ENCODE data around the gene DPH3.
A peak's percentile ranks its signal among the peaks of the same experiment; 100 is the strongest.
"Not testable (repeated sequence)": the region's sequence is repeated elsewhere in the genome, so short reads cannot be mapped to it uniquely, and the experiment has no call there.

DPH3 gene

DNA sequence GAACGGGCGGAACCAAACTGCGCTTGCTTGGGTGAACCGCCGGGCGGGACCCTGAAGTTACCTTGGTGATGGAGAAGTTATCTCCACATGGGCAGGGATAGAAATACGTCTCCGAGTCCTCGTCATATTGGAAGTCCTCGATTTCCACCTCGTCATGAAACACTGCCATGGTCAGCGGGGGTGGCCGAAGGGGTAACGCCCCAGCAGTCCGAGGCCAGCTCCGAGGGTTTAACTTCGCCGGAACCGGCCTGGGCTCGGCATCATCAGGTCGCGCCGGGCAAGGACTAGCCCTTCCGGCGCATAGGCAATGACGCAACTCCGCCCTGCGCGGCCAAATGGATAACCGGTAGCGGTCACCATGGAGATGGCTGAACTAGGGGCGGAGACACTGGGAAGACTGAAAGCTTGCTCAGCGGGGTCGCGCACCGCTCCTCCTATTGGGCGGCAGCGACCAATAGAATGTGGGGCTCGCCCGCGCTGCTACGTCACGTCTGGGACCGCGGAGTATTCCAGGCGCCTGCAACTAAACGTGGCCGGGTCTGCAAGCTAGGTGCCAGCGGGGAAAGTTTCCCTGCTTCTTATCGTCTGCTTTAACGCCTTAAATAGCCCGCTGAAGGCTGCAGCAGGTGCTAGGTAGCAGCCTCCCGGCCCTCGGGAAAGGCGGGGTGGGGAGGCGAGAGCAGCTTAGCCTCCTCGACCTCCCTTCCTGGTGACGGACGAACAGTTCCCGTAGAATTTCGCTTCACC, at the start of gene DPH3, which contains the start of gene OXNAD1:
Gene DPH3 (minus strand): TSS at position 236 of the 747 bp plus-strand sequence. CDS start 67 bp downstream, at position 169.
Gene OXNAD1 (plus strand): TSS at position 505 of the 747 bp plus-strand sequence. CDS start 5,741 bp downstream, outside the sequence.
- peak; percentile 96 for DNase-seq

- no peak for DNase-seq
Measured at GRCh38 chr3:16313886-16314645, 49.3 kb upstream of the DPH3 start.

DNA sequence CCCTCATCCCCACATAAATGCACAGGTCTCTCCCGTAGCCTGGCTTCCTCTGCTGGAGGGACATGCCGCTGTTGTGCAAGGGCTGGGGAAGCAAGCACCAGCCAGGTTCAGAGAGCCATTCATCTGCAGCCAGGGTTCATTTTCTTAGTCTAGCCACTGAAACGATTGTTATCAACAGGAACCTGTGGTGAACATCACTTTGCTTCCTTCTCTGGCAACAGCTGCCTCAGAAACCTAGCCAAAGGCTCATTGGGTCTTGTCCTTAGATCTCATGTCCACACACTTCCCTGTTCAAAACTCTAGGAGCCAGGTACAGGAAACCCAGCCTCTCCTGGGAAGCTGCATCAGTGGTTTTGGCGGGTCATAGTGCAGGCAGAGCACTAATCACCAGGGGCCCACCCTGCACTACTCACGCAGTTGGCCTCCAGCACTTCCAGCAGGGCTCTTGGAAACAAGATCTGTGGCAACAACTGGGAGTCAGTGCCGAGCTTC, 47.3 kb upstream of the DPH3 start:
- no peak for DNase-seq

DNA sequence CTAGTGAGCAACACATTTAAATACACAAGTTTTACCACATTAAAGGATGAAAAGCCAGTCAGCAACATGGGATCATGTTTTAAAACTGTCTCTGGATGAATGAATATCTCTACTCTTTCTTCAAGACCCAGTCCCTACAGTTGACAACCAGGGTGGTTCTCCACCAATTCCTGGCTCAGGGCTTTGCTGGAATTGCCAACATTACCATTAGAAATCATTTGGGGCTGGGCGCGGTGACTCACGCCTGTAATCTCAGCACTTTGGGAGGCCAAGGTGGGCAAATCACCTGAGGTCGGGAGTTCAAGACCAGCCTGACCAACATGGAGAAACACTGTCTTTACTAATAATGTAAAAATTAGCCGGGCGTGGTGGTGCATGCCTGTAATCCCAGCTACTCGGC, 45.7 kb upstream of the DPH3 start:
- DNase-seq, result not testable (repeated sequence)

DNA sequence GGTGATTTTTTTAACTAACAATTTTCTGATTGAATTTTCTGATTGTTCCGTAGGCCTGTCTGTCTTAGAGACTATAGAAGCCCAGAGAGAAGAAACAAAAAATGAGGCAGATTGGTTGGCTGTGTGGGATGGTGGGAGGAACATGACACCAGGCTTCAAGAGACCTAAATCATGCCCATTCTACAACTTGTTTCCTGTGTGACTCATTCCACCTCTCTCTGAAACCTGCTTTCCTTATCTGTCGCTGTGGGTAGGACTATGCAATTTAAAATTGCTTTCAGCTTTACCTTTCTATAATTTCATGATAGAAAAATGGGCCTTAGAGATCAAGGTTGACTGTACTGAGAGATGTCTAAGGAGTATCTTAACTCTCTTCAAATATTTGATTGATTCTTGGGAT, 44.8 kb upstream of the DPH3 start:
- no peak for DNase-seq

DNA sequence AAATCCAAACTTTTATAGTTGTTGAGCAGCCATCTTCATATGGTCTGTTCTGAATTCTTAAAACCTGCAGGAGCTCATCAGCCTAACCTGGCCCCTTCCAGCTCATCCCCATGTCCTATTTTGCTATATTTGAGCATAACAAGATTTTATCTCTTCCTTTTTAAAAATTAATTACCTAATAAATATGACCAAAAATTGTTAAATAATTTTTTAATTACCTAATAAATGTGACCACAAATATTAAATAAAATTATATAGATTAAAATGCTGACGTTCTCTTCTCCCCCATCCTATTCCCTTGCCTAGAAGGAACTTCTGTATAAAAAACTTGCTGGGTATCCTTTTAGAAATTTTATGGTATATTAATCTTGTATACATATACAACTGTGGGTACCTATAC, 44.0 kb upstream of the DPH3 start:
- no peak for DNase-seq

GRCh38 chr3:16307832-16308531, 43.2 kb upstream of the DPH3 start:
- DNase-seq, result no peak

DNA sequence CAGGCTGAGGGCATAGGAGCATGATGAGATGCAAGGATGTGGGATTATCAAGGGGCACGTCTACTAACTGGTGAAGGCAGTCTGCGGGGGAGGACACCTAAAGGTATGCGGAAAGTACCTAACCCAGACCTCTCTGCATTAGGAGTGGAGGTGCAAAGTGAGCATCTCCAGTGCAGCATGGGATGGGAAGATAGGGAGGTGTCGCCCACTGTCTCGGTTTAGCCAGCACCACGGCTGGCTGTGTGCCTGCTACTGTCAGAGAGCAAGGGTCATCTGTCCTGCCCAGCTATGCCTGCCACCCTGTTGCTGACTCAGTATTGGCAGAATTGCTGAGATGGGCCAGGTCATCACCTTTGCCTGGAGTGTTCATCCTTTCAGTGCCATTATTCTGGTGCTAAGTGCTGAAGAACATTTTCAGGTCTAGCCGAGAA, 40.4 kb upstream of the DPH3 start:
- no peak for DNase-seq

GRCh38 chr3:16304061-16305010, 39.6 kb upstream of the DPH3 start:
- no peak for DNase-seq

- DNase-seq, result no peak
Measured at GRCh38 chr3:16303037-16303575, 38.4 kb upstream of the DPH3 start.

DNA sequence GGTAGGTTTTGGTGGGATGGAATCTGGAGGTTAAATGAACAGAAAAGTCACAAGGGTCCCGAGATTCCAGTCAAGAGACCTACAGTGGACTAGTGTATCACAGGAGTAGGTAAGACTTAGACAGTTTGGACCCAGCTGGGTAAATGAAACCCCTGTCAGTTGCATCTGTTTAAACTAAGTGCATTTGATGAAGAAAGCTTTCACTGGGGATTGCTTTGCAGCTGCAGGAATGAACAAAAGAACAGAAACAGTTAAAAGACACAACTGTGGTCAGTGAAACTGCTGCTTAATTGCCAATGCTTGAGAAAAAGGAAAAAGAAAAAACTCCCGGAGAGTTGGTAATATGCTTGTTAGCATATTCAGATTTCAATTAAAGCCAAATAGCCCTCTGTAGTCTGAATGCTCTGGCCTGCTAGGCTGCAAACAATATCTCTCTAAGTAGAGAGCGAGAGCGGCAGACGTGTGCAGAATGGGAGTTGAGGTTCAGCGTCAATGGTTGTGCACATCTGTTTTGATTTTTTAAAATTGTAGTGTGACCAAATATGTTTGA, 37.4 kb upstream of the DPH3 start:
- DNase-seq, result no peak

DNA sequence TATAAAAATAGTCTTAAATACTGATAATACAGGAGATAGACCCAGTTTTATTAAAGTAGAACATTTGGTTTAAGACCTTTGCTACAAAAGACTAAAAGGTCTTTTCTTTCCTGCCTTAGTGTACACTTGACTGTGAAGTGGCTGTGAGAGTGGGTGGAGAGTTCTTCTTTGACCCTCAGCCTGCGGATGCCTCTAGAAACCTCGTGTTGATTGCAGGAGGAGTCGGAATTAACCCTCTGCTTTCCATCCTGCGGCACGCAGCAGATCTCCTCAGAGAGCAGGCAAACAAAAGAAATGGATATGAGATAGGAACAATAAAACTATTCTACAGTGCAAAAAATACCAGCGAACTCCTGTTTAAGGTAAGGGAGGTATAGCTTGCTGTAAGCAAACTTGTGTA, 36.8 kb upstream of the DPH3 start:
- DNase-seq, result no peak

DNA sequence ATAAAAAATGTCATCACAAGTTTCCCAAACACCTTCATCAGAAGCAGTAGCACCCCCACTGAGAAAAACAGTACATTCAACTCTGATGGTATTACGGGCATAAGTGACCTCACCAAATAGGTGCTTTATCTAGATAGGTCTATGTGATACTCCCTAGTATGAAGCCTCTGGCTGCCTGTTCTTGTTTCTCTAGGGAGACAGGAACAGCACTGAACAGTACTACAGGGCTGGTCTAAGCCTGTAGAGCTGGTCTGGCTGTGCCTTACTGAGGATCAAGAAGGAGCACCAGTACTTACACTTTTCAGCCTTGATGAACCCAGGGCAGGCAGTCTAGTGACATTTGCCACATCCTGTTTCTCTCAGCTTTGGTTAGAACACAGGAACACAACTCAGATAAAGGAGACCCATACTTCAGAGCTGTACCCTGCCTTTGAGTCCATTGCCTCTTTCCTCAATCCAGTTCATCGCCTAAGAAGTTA, 36.2 kb upstream of the DPH3 start:
- DNase-seq, result no peak

- no peak for DNase-seq
Measured at GRCh38 chr3:16300307-16300706, 35.6 kb upstream of the DPH3 start.

GRCh38 chr3:16299746-16300145, 35.0 kb upstream of the DPH3 start:
- no peak for DNase-seq

GRCh38 chr3:16298891-16299290, 34.1 kb upstream of the DPH3 start:
- no peak for DNase-seq

DNA sequence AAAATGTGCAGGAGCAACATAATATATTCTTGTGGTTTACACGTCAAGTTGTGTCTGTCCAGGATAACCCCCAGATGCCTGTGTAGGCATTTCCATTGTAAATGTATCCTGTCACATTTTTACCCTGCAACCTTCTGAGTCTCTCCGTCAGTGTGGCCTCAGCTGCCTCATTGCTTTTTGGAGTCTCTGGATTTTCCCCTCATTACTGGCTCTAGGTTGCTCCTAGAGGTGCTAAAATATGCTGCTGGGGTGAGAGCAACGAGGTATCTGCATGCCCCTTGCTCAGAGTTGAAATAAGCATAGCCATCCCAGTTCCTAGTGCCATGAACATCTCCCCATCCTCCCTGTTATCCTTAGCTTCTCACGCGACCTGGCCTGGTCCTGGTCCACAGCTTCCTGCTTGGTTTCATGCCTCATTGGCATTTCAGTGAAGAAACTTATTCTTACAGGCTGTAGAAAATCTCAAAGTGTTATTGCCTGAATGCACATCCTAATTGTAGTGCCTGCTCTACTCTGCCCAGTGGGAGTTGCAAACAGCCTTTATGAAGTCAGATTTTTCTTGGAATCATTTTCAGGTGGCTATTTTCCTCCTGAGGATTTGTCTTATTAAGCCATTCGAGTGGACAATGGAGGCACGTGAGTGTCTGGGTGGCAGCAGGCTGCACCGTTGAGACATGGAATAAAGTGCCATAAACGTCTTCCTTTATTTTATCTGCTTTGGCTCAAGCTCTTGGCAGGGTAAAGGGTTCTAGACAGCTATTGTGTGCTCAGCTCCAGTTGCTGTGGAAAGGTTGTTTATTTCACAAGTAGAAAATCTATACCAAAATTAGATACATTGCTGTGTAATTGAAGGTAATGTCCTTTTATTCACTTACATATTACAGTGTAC, 33.5 kb upstream of the DPH3 start:
- no peak for DNase-seq

- DNase-seq, result no peak
Measured at GRCh38 chr3:16295298-16295890, 30.7 kb upstream of the DPH3 start.

GRCh38 chr3:16294844-16295243, 30.1 kb upstream of the DPH3 start:
- DNase-seq, result no peak

- DNase-seq, result no peak
Measured at GRCh38 chr3:16290827-16291196, 26.1 kb upstream of the DPH3 start.

Measured in NCI-H526 treated with DMSO at 0.1 percent for 48 hours (cell line).